ENCODE results near the gene ZAP70.

Gene ZAP70

GRCh38 chr2:97775074-97775473 lies 61.7 kb downstream of the ZAP70 start:
- no peak for TF ChIP-seq CTCF (IDR thresholded peaks at IDR 0.05; ENCODE audit: low read depth, low read length, missing control alignments)
- H3K36me3 ChIP-seq (replicated peaks): peaks cover 7% of the 10 kb centered on the region
- no peak overlapping the region for H3K27ac ChIP-seq
- in situ Hi-C loops (cut with HindIII; ENCODE audit: low pct_ligation_motif_present, low sequenced_read_pairs): no loop called here
- H3K4me3 ChIP-seq (ENCODE audit: low read depth, low read length): no peak overlapping the region
- no peaks in the 10 kb centered on the region for H3K27me3 ChIP-seq (replicated peaks)
- DNase-seq: no peak

DNA sequence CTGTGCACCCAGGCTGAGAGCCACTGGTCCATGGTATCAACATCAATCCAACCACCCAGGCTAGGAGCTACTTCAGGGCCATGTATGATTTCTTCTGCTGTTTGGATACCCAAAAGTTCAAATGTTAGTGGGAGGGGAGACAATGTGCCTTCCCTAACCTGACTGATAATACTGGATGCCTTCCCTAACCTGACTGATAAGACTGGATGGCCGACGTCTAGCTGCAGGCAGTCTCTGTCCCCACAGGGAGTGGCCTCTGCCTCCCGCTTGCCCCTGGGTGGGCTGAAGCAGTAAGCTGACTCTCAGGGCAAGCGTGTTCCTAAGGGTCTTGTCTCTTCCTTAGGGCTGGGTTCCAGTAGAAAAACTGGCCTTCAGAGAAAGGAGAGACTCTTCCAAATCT lies 65.8 kb downstream of the ZAP70 start:
- no peak for DNase-seq
- no peak for TF ChIP-seq CTCF (IDR thresholded peaks at IDR 0.05; ENCODE audit: low read depth, low read length, missing control alignments)
- Histone ChIP-seq H3K36me3 (replicated peaks) (peaks cover 2% of the 10 kb centered on the region), H3K4me3 (ENCODE audit: low read depth, low read length) (no peak overlapping the region), H3K27ac (no peak overlapping the region), H3K27me3 (replicated peaks) (no peaks in the 10 kb centered on the region)
- in situ Hi-C loops (cut with HindIII; ENCODE audit: low pct_ligation_motif_present, low sequenced_read_pairs): no loop called here

DNA sequence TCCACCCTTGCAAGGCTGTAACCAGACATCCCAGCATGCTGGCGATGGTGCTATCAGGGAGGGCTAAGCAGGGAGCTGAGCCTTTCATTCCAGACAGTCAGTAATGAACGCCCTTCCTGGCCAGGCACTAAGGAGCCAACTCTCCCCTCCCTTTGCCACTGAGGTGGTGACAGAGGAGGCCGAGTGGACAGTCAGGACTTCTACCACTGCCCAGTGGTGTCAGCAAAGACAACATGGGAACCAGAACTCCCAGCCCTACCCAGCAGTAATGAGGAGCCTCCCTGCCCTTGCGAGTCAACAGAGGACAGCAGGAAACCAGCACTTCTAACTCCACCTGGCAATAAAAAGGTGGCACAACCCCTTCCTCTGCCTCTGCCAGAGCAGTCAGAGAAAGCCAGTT lies 68.6 kb downstream of the ZAP70 start:
- H3K27ac ChIP-seq: no peak overlapping the region

DNA sequence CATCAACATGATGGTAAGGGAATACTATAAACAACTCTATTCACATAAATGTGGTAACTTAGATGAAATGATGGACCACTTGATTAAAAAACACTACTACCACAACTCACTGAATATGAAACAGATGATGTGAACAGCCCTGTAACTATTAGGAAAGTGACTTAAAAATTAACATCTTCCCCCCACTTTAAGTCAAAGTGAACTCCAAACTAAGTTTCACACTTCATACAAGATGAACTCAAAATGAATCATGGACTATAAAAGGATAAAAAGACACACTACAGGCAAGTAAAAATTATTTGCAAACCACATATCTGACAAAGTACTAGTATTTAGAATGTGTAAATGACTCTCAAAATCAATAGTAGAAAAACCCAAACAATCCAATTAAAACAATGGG lies 71.6 kb downstream of the ZAP70 start:
- no peak overlapping the region for H3K4me3 ChIP-seq (ENCODE audit: low read depth, low read length)
- in situ Hi-C loops (cut with HindIII; ENCODE audit: low pct_ligation_motif_present, low sequenced_read_pairs): no loop called here
- no peaks in the 10 kb centered on the region for H3K36me3 ChIP-seq (replicated peaks)
- H3K27me3 ChIP-seq (replicated peaks): no peaks in the 10 kb centered on the region
- H3K27ac ChIP-seq: no peak overlapping the region
- no peak for TF ChIP-seq CTCF (IDR thresholded peaks at IDR 0.05; ENCODE audit: low read depth, low read length, missing control alignments)
- DNase-seq: no peak

More for the DNA sequence above, 68.6 kb downstream of the ZAP70 start:
- in situ Hi-C loops (cut with HindIII; ENCODE audit: low pct_ligation_motif_present, low sequenced_read_pairs): no loop called here
- Histone ChIP-seq H3K27me3 (replicated peaks) (no peaks in the 10 kb centered on the region), H3K4me3 (ENCODE audit: low read depth, low read length) (no peak overlapping the region), H3K36me3 (replicated peaks) (no peaks in the 10 kb centered on the region)
- no peak for DNase-seq
- no peak for TF ChIP-seq CTCF (IDR thresholded peaks at IDR 0.05; ENCODE audit: low read depth, low read length, missing control alignments)

DNA sequence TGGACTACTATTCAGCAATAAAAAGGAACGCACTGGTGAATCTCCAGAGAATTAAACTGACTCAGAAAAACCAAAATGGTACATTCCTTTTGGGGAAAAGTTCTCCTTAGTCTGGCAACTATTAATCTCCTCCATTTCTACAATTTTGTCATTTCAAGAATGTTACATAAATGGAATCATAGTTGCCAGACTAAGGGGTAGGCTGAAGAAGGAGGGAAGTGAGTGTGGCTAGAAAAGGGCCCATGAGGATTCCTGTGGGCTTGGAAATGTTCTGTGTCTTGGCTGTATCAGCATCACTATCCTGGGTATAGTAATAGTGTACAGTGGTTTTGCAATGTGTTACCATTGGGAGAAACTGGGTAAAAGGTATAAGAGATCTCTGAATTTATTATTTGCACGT lies 72.4 kb downstream of the ZAP70 start:
- in situ Hi-C loops (cut with HindIII; ENCODE audit: low pct_ligation_motif_present, low sequenced_read_pairs): no loop called here
- no peak for DNase-seq
- no peaks in the 10 kb centered on the region for H3K27me3 ChIP-seq (replicated peaks)
- TF ChIP-seq CTCF (IDR thresholded peaks at IDR 0.05; ENCODE audit: low read depth, low read length, missing control alignments): no peak
- H3K4me3 ChIP-seq (ENCODE audit: low read depth, low read length): no peak overlapping the region
- H3K27ac ChIP-seq: no peak overlapping the region
- H3K36me3 ChIP-seq (replicated peaks): no peaks in the 10 kb centered on the region

- no peak for TF ChIP-seq CTCF (IDR thresholded peaks at IDR 0.05; ENCODE audit: low read depth, low read length, missing control alignments)
- in situ Hi-C loops (cut with HindIII; ENCODE audit: low pct_ligation_motif_present, low sequenced_read_pairs): no loop called here
- Histone ChIP-seq H3K27ac (no peak overlapping the region), H3K36me3 (replicated peaks) (peaks cover 3% of the 10 kb centered on the region), H3K4me3 (ENCODE audit: low read depth, low read length) (no peak overlapping the region), H3K27me3 (replicated peaks) (no peaks in the 10 kb centered on the region)
- no peak for DNase-seq
Measured at GRCh38 chr2:97788986-97789644, 75.7 kb downstream of the ZAP70 start.
